Nephron (organoid): ENCODE results near the gene CACNA2D3.
"Not testable (repeated sequence)": the region's sequence is repeated elsewhere in the genome, so short reads cannot be mapped to it uniquely, and the experiment has no call there.

Experiments used
- H3K27ac Mint-ChIP-seq, 3 experiments: 2 replicates each; pipeline ENCODE4 v1.8.0; 2020; ENCODE audit warnings: mixed read lengths in 3 of 3, mild to moderate bottlenecking in 2 of 3, moderate library complexity in 1 of 3
- H3K27me3 Mint-ChIP-seq: 2 replicates; pipeline ENCODE4 v1.8.0; 2021; ENCODE audit warnings: low read depth, mild to moderate bottlenecking, moderate library complexity, mixed read lengths
- H3K36me3 Mint-ChIP-seq: 2 replicates; pipeline ENCODE4 v1.8.0; 2020; ENCODE audit warnings: low read depth, mixed read lengths
- H3K4me1 Mint-ChIP-seq: 2 replicates; pipeline ENCODE4 v1.8.0; 2020; ENCODE audit warnings: mixed read lengths
- H3K4me3 Mint-ChIP-seq, 3 experiments: 2 replicates each; pipeline ENCODE4 v1.8.0; 2020; ENCODE audit warnings: mild to moderate bottlenecking in 3 of 3, mixed read lengths in 3 of 3, moderate library complexity in 2 of 3
- H3K9me3 Mint-ChIP-seq: 2 replicates; pipeline ENCODE4 v1.8.0; 2020; ENCODE audit warnings: mixed read lengths
- TF ChIP-seq, protein P1 (sequence below), 3 experiments: fragments of 200-600 bp; sonication (generic); IDR thresholded peaks; one replicate each; pipeline ENCODE4 v1.5.0; 2021; ENCODE audit warnings: antibody characterized with exemption in 3 of 3; ENCODE audit not compliant: unreplicated experiment in 3 of 3

Gene CACNA2D3

DNA sequence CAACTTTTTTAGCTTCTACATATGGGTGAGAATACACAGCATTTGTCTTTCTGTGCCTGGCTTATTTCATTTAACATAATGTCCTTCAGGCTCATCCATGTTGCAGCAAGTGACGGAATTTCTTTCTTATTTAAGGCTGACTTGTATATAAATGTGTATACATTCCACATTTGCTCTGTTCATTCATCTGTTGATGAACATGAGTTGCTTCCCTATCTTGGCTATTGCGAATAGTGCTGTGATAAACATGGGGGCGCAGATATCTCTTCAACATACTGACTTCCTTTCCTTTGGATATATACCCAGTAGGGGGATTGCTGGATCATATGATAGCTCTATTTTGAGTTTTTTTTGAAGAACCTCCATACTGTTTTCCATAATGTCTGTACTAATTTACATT, 332.5 kb downstream of the CACNA2D3 start:
- Mint-ChIP-seq H3K27me3 (no peaks in the 10 kb centered on the region), H3K4me3 (no peak overlapping the region), H3K9me3 (peaks cover 22% of the 10 kb centered on the region), H3K36me3 (no peaks in the 10 kb centered on the region), H3K4me1 (no peaks in the 10 kb centered on the region), H3K27ac (no peak overlapping the region)
- TF ChIP-seq, protein P1, sequence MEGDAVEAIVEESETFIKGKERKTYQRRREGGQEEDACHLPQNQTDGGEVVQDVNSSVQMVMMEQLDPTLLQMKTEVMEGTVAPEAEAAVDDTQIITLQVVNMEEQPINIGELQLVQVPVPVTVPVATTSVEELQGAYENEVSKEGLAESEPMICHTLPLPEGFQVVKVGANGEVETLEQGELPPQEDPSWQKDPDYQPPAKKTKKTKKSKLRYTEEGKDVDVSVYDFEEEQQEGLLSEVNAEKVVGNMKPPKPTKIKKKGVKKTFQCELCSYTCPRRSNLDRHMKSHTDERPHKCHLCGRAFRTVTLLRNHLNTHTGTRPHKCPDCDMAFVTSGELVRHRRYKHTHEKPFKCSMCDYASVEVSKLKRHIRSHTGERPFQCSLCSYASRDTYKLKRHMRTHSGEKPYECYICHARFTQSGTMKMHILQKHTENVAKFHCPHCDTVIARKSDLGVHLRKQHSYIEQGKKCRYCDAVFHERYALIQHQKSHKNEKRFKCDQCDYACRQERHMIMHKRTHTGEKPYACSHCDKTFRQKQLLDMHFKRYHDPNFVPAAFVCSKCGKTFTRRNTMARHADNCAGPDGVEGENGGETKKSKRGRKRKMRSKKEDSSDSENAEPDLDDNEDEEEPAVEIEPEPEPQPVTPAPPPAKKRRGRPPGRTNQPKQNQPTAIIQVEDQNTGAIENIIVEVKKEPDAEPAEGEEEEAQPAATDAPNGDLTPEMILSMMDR (IDR thresholded peaks at IDR 0.05; ENCODE audit: unreplicated experiment in 3 of 3): no peak

DNA sequence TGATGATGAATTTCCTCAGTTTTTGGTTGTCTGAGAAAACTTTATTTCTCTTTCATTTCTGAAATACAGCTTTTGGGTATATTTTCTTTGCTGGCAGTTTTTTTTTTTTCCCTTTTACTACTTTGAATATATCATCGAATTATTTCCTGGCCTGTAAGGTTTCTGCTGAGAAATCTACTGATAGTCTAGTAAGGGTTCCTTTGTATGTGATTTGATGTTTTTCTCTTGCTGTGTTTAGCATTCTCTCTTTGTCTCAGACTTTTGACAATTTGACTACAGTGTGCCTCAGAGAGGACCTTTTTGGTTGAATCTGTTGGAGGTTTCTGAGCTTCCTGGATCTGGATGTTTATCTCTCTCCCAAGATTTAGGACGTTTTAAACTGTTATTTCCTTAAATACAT, 336.0 kb downstream of the CACNA2D3 start:
- Mint-ChIP-seq H3K27ac (no peak overlapping the region), H3K36me3 (no peaks in the 10 kb centered on the region), H3K4me1 (no peaks in the 10 kb centered on the region), H3K9me3 (peaks cover 25% of the 10 kb centered on the region), H3K4me3 (no peak overlapping the region), H3K27me3 (no peaks in the 10 kb centered on the region)
- TF ChIP-seq, protein P1 (IDR thresholded peaks at IDR 0.05; ENCODE audit: unreplicated experiment in 3 of 3): no peak

DNA sequence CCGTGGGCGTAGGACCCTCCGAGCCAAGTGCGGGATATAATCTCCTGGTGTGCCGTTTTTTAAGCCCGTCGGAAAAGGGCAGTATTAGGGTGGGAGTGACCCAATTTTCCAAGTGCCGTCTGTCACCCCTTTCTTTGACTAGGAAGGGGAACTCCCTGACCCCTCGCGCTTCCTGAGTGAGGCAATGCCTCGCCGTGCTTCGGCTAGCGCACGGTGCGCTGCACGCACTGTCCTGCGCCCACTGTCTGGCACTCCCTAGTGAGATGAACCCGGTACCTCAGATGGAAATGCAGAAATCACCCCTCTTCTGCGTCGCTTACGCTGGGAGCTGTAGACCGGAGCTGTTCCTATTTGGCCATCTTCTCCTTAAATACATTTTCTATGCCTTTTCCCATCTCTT, 342.2 kb downstream of the CACNA2D3 start:
- not testable (repeated sequence) for H3K27ac Mint-ChIP-seq, H3K4me1 Mint-ChIP-seq, H3K36me3 Mint-ChIP-seq, H3K4me3 Mint-ChIP-seq, H3K27me3 Mint-ChIP-seq
- peaks cover 27% of the 10 kb centered on the region for H3K9me3 Mint-ChIP-seq

DNA sequence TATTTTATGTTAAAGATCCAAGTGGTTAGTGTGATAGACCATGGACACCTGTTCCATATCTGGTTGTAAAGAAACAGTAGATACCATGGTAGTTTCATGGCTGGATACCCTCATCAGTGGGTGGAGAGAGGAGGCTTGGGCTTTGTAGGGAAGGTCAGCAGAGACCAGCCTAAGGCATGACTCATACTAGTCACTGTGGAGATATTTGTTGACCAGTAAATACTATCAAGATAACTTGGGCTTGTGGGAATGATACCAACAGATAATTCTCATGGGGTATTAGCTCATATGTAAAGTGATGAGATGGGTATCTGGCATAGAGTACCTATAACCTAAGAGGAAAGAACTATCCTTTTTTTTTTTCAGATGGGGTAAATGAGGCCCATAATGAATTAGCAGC, 354.5 kb downstream of the CACNA2D3 start:
- TF ChIP-seq, protein P1 (IDR thresholded peaks at IDR 0.05; ENCODE audit: unreplicated experiment in 3 of 3): no peak
- Mint-ChIP-seq H3K4me1 (peaks cover 9% of the 10 kb centered on the region), H3K9me3 (peaks cover 25% of the 10 kb centered on the region), H3K4me3 (no peak overlapping the region), H3K27ac (no peak overlapping the region), H3K27me3 (peaks cover 6% of the 10 kb centered on the region), H3K36me3 (no peaks in the 10 kb centered on the region)

DNA sequence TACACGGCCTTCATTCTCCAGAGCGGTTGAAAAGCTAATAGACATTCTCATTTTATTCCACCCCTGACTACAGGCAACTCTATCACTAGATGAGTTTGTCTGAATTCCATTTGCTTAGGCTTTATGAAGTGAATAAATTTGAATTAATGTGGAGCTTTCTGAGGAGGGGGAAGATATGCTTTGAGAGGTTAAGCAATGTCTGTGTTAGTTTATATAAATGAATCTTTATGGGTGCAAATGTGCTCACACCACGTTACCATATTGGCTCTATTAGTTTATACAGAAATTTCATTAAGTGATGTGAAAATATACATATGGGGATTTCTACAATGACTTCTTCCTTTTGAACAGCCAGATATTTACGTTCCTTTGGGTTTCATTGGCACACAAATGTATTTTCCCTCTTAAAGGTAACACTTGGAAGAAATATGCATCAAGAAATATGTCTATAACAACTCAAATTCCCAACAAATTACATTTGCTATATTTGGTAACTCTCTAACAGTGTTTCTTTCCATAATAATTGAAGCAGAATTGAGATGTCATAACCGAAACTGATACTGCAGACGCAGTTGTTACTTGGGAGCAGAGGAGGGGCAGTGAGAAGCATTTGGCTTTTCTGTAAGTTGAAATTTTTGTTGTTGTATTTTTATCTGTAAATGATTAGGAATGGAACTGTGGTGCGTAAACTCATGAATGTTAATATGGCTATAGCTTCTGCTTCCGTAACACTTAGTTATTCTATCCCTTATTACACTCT, 359.4 kb downstream of the CACNA2D3 start:
- TF ChIP-seq, protein P1 (IDR thresholded peaks at IDR 0.05; ENCODE audit: unreplicated experiment in 3 of 3): no peak
- Mint-ChIP-seq H3K4me1 (peaks cover 13% of the 10 kb centered on the region), H3K4me3 (no peak overlapping the region), H3K27me3 (peaks cover 7% of the 10 kb centered on the region), H3K9me3 (peaks cover 7% of the 10 kb centered on the region), H3K36me3 (no peaks in the 10 kb centered on the region), H3K27ac (no peak overlapping the region)

DNA sequence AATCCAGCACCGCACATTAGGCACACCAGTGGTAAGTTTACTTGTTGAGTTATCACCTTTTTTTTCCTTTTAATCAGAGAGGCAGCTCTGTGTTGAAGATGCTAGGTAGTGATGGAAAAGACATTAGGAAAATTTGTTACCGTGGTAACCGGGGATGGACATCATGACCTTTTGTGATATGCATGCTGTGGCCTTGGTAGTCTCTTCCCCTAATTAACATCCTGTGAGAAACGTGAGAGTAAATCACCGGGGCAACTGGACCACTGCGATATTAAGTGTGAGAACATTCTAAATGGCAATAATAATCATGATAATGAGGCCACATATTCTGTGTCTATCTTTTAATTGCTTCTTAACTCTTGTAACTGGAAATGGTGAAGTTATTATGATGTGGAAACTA, 362.0 kb downstream of the CACNA2D3 start:
- TF ChIP-seq, protein P1 (IDR thresholded peaks at IDR 0.05; ENCODE audit: unreplicated experiment in 3 of 3): no peak
- no peak overlapping the region for H3K27ac Mint-ChIP-seq
- H3K4me3 Mint-ChIP-seq: no peak overlapping the region
- peaks cover 7% of the 10 kb centered on the region for H3K27me3 Mint-ChIP-seq
- H3K4me1 Mint-ChIP-seq: peaks cover 13% of the 10 kb centered on the region
- no peaks in the 10 kb centered on the region for H3K36me3 Mint-ChIP-seq
- no peaks in the 10 kb centered on the region for H3K9me3 Mint-ChIP-seq
